OCI-LY7 (cell line): ENCODE data around the gene KLHL21. TPM values are rescaled to one million over a fixed set of nuclear protein-coding genes. Genes with fewer than 3 reads are reported as not detected.

Source experiments
- BruUV-seq: library from RNA; stranded (reverse); fragments of 400-500 nt; replicated peaks from 2 replicates; lab custom pipeline; 2021; lab: Mats Ljungman, UMichigan
- CTCF ChIA-PET: fragments of 300-600 bp; sonication (Branson Sonifier 250); formaldehyde crosslinking; loops from one replicate; lab custom pipeline; 2022; ENCODE audit warnings: antibody characterized with exemption; ENCODE audit not compliant: unreplicated experiment; lab: Charles Lee
- POLR2A ChIA-PET: fragments of 300-600 bp; sonication (Branson Sonifier 250); formaldehyde crosslinking; loops from one replicate; lab custom pipeline; 2022; ENCODE audit warnings: antibody characterized with exemption; lab: Charles Lee
- DNase-seq: peaks from one replicate; pipeline ENCODE4 v3.0.0-alpha.2; 2015; ENCODE audit warnings: low spot score
- H2AFZ ChIP-seq: fragments of 200-600 bp; sonication (generic), shearing (Covaris generic); 2 replicates; pipeline ENCODE4 v1.6.1; 2014; ENCODE audit warnings: mild to moderate bottlenecking, antibody characterized with exemption, low read length, moderate library complexity
- H3K27ac ChIP-seq: fragments of 200-600 bp; sonication (generic); 2 replicates; pipeline ENCODE4 v1.5.1; 2014; ENCODE audit warnings: mixed run types, low read depth, mild to moderate bottlenecking, moderate library complexity, low read length, inconsistent platforms; ENCODE audit not compliant: poor library complexity, severe bottlenecking
- H3K36me3 ChIP-seq: fragments of 200-600 bp; sonication (generic); 2 replicates; pipeline ENCODE4 v1.6.1; 2014; ENCODE audit warnings: mild to moderate bottlenecking, antibody characterized with exemption, low read length, moderate library complexity, mixed read lengths; ENCODE audit not compliant: insufficient read depth
- H3K4me1 ChIP-seq: fragments of 200-600 bp; sonication (generic); 2 replicates; pipeline ENCODE4 v1.5.1; 2014; ENCODE audit warnings: mild to moderate bottlenecking, low read length; ENCODE audit not compliant: insufficient read depth, poor library complexity, severe bottlenecking
- H3K4me2 ChIP-seq: fragments of 200-600 bp; sonication (generic); 2 replicates; pipeline ENCODE4 v1.6.1; 2014; ENCODE audit warnings: mild to moderate bottlenecking, low read length
- H3K4me3 ChIP-seq: fragments of 200-600 bp; sonication (generic); 2 replicates; pipeline ENCODE4 v1.5.1; 2014; ENCODE audit warnings: mild to moderate bottlenecking, low read depth, low read length; ENCODE audit not compliant: poor library complexity, severe bottlenecking
- H3K79me2 ChIP-seq: fragments of 200-600 bp; sonication (generic); 2 replicates; pipeline ENCODE4 v1.6.1; 2016; ENCODE audit warnings: low read depth, mild to moderate bottlenecking, low read length, moderate library complexity, mixed read lengths; ENCODE audit not compliant: insufficient read depth
- H3K9me2 ChIP-seq: fragments of 200-600 bp; sonication (generic); 2 replicates; pipeline ENCODE4 v1.6.1; 2016; ENCODE audit warnings: mild to moderate bottlenecking, low read length, mixed read lengths; ENCODE audit not compliant: insufficient read depth
- H3K9me3 ChIP-seq: fragments of 200-600 bp; sonication (generic); 2 replicates; pipeline ENCODE4 v1.6.1; 2014; ENCODE audit warnings: mild to moderate bottlenecking, mixed run types, low read length, mixed read lengths
- H4K20me1 ChIP-seq: fragments of 200-600 bp; sonication (generic); 2 replicates; pipeline ENCODE4 v1.6.1; 2014; ENCODE audit warnings: mild to moderate bottlenecking, antibody characterized with exemption, low read length, moderate library complexity, mixed read lengths; ENCODE audit not compliant: insufficient read depth
- EZH2phosphoT487 ChIP-seq: fragments of 200-600 bp; sonication (generic); IDR thresholded peaks from 2 replicates; pipeline ENCODE4 v1.6.1; 2018; ENCODE audit warnings: low read depth, borderline replicate concordance, mild to moderate bottlenecking, mixed run types, antibody characterized with exemption, low read length, moderate library complexity, mixed read lengths
- intact Hi-C: fragments of 100-400 bp; cut with micrococcal nuclease; formaldehyde crosslinking; loops from one replicate; pipeline ENCODE4 v1.10.0; 2022; ENCODE audit not compliant: unreplicated experiment
- total RNA-seq, 2 experiments: library from RNA; depleted of rRNA in 1 of 2; stranded (reverse); fragments of >200 nt in 1 of 2; shearing (Covaris generic) in 1 of 2; gene quantifications; 2 replicates each; pipeline ENCODE4 v1.2.3, GENCODE V29; 2014 to 2022
- TF ChIP-seq, protein P1 (sequence below): fragments of 200-600 bp; sonication (generic); conservative IDR thresholded peaks from 2 replicates; pipeline ENCODE4 v1.5.1; 2014; ENCODE audit warnings: mild to moderate bottlenecking, antibody characterized with exemption, low read length, moderate library complexity, mixed read lengths

Gene KLHL21
- total RNA-seq, 2 experiments from 2014 or later: 7.4 to 7.6 TPM

DNA sequence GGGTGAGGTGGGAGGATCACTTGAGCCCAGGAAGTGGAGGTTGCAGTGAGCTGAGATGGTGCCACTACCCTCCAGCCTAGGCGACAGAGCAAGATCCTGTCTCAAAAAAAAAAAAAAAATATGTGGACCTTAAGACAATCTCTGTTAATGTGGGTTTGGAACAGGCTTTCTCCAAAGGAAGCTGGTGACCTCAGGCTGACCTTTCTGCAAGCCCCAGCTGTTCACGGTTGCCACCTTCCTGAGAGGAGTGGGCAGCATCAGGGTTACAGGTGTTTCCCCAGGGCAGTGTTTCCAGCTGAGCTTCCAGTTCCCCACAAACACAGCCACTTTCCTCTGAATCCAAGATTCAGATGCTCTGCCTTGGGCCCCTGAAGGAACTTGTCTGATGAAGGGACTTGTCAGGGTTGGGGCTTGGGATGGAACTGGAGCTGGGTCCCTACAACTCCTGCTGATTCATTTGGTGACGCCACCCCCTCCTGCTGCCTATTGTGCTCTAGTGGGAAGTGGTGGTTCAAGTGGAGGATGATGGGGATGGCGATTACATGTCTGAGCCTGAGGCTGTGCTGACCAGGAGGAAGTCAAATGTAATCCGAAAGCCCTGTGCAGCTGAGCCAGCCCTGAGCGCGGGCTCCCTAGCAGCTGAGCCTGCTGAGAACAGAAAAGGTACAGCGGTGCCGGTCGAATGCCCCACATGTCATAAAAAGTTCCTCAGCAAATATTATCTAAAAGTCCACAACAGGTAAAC, 20.9 kb downstream of the KLHL21 start:
- no peaks in the 10 kb centered on the region for H4K20me1 ChIP-seq
- POLR2A ChIA-PET: interaction anchor here (0.6 to 1.1 kb wide), 2 partner anchors 29 to 123 kb away, joined by 3 to 4 read pairs; no protein-coding TSS in a partner anchor
- no peak overlapping the region for H2AFZ ChIP-seq
- peaks cover 19% of the 10 kb centered on the region for H3K79me2 ChIP-seq
- H3K27ac ChIP-seq: peak overlapping the region; percentile 47
- H3K36me3 ChIP-seq: peaks cover 4% of the 10 kb centered on the region; the same call in 1 of the 2 replicates
- no peaks in the 10 kb centered on the region for H3K9me2 ChIP-seq
- peak overlapping the region; percentile 98 for H3K4me2 ChIP-seq
- no peaks in the 10 kb centered on the region for H3K9me3 ChIP-seq
- CTCF ChIA-PET: no interaction called here
- H3K4me3 ChIP-seq: peak overlapping the region; percentile 86
- TF ChIP-seq, protein P1, sequence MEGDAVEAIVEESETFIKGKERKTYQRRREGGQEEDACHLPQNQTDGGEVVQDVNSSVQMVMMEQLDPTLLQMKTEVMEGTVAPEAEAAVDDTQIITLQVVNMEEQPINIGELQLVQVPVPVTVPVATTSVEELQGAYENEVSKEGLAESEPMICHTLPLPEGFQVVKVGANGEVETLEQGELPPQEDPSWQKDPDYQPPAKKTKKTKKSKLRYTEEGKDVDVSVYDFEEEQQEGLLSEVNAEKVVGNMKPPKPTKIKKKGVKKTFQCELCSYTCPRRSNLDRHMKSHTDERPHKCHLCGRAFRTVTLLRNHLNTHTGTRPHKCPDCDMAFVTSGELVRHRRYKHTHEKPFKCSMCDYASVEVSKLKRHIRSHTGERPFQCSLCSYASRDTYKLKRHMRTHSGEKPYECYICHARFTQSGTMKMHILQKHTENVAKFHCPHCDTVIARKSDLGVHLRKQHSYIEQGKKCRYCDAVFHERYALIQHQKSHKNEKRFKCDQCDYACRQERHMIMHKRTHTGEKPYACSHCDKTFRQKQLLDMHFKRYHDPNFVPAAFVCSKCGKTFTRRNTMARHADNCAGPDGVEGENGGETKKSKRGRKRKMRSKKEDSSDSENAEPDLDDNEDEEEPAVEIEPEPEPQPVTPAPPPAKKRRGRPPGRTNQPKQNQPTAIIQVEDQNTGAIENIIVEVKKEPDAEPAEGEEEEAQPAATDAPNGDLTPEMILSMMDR: no peak
- no peak for TF ChIP-seq EZH2phosphoT487
- BruUV-seq: no TSS peak
- peaks cover 29% of the 10 kb centered on the region for H3K4me1 ChIP-seq
- DNase-seq: peak; percentile 39
- intact Hi-C loops: no loop called here

DNA sequence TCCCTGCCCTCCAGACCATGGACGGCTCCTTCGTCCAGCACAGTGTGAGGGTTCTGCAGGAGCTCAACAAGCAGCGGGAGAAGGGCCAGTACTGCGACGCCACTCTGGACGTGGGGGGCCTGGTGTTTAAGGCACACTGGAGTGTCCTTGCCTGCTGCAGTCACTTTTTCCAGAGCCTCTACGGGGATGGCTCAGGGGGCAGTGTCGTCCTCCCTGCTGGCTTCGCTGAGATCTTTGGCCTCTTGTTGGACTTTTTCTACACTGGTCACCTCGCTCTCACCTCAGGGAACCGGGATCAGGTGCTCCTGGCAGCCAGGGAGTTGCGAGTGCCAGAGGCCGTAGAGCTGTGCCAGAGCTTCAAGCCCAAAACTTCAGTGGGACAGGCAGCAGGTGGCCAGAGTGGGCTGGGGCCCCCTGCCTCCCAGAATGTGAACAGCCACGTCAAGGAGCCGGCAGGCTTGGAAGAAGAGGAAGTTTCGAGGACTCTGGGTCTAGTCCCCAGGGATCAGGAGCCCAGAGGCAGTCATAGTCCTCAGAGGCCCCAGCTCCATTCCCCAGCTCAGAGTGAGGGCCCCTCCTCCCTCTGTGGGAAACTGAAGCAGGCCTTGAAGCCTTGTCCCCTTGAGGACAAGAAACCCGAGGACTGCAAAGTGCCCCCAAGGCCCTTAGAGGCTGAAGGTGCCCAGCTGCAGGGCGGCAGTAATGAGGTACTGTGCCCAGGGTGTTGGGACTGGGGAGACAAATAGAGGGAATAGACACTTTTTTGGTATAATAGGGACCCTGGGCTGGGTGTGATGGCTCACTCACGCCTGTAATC, 21.9 kb downstream of the KLHL21 start:
- peak overlapping the region; percentile 38 for H3K27ac ChIP-seq
- H3K4me1 ChIP-seq: peaks cover 29% of the 10 kb centered on the region
- H2AFZ ChIP-seq: no peak overlapping the region; the same call in 1 of the 2 replicates
- peaks cover 4% of the 10 kb centered on the region; the same call in 1 of the 2 replicates for H3K36me3 ChIP-seq
- ChIA-PET POLR2A (interaction anchor here (0.6 to 1.2 kb wide), 3 partner anchors 9 to 374 kb away, joined by 3 to 7 read pairs (median 4); no protein-coding TSS in a partner anchor), CTCF (interaction anchor here (1.0 kb wide), 2 partner anchors 20 to 44 kb away, joined by 3 to 4 read pairs; no protein-coding TSS in a partner anchor)
- DNase-seq: peak; percentile 32
- peak overlapping the region; percentile 98 for H3K4me2 ChIP-seq
- no TSS peak for BruUV-seq
- H3K79me2 ChIP-seq: peaks cover 19% of the 10 kb centered on the region
- no peaks in the 10 kb centered on the region for H4K20me1 ChIP-seq
- H3K4me3 ChIP-seq: peak overlapping the region; percentile 86
- H3K9me3 ChIP-seq: no peaks in the 10 kb centered on the region
- no peaks in the 10 kb centered on the region for H3K9me2 ChIP-seq
- intact Hi-C loops: loop anchor here (1.0 kb wide), 1 partner anchor 26 kb away; the partner anchor contains the start of gene NOL9
- TF ChIP-seq, protein P1: peak; percentile 36; the same call in 1 of the 2 replicates
- no peak for TF ChIP-seq EZH2phosphoT487
